HepG2 (cell line): Measurements from ENCODE around the gene ABCD1. TPM values are rescaled to one million over a fixed set of nuclear protein-coding genes. Genes with fewer than 3 reads are reported as not detected.

Source experiments
- ATAC-seq: fragments of 200-7000 bp; cut with Tn5 transposase; 3 replicates; pipeline ENCODE4 v1.9.1; 2020; ENCODE audit warnings: mild to moderate bottlenecking, moderate library complexity
- BruUV-seq: library from RNA; stranded (reverse); fragments of 400-500 nt; replicated peaks from 2 replicates; lab custom pipeline; 2021; lab: Mats Ljungman, UMichigan
- CTCF ChIA-PET: fragments of 300-600 bp; formaldehyde crosslinking; extraction: SDS; loops from one replicate; lab custom pipeline; 2021; ENCODE audit warnings: low total read pairs, inconsistent platforms, low intra/inter-chr PET ratio; lab: Yijun Ruan, JAX
- POLR2A ChIA-PET: fragments of 350-600 bp; sonication (Branson Sonifier 250); formaldehyde crosslinking; loops from one replicate; lab custom pipeline; 2020; ENCODE audit warnings: antibody characterized with exemption, inconsistent platforms; lab: Yijun Ruan, JAX
- DNase-seq: peaks from one replicate; pipeline ENCODE4 v3.0.0-alpha.2; 2015; ENCODE audit warnings: low spot score
- FAIRE-seq: peaks from 3 replicates; lab custom pipeline; 2011; peaks lifted over from hg19 to GRCh38; lab: Jason Lieb, UNC
- H2AFZ ChIP-seq: one replicate; pipeline ENCODE4 v1.6.1; 2011; ENCODE audit warnings: low read length, inconsistent platforms
- H3K27ac ChIP-seq: fragments of 300-600 bp; 3 replicates; pipeline ENCODE4 v1.8.0; 2011; ENCODE audit warnings: mixed run types, mild to moderate bottlenecking, mixed read lengths, low read length, inconsistent platforms; ENCODE audit not compliant: insufficient read depth; ENCODE audit errors: extremely low read length
- H3K27me3 ChIP-seq, 2 experiments: fragments of 200-600 bp in 1 of 2; 2 replicates in 1 of 2; 3 replicates in 1 of 2; pipeline versions ENCODE4 v1.6.0 to v1.8.0; 2011; ENCODE audit warnings: low read length in 2 of 2, mild to moderate bottlenecking in 2 of 2, moderate library complexity in 2 of 2, inconsistent platforms in 1 of 2; ENCODE audit not compliant: insufficient read depth in 2 of 2, control insufficient read depth in 1 of 2
- H3K36me3 ChIP-seq, 2 experiments: fragments of 200-600 bp in 1 of 2; replicated peaks in 1 of 2; 2 replicates in 1 of 2; 3 replicates in 1 of 2; pipeline versions ENCODE4 v1.5.1 to v1.8.0; 2011; ENCODE audit warnings: low read length in 2 of 2, inconsistent platforms in 1 of 2; ENCODE audit not compliant: insufficient read depth in 2 of 2, control insufficient read depth in 1 of 2
- H3K4me1 ChIP-seq: 2 replicates; pipeline ENCODE4 v1.5.1; 2012; ENCODE audit warnings: low read length, inconsistent platforms; ENCODE audit not compliant: insufficient read depth
- H3K4me2 ChIP-seq: 2 replicates; pipeline ENCODE4 v1.6.0; 2011; ENCODE audit warnings: low read depth, low read length, inconsistent platforms
- H3K4me3 ChIP-seq, 3 experiments: fragments of 200-600 bp in 1 of 3; sonication (generic), shearing (Covaris generic) in 1 of 3; replicated peaks in 1 of 3; 2 replicates each; pipeline ENCODE4 v1.5.1; 2011 to 2016; ENCODE audit warnings: low read length in 3 of 3, inconsistent platforms in 2 of 3, low read depth in 2 of 3, mild to moderate bottlenecking in 2 of 3, control low read depth in 1 of 3, mixed read lengths in 1 of 3; ENCODE audit not compliant: insufficient read depth in 1 of 3
- H3K79me2 ChIP-seq: one replicate; pipeline ENCODE4 v1.6.1; 2011; ENCODE audit warnings: low read length, inconsistent platforms; ENCODE audit not compliant: insufficient read depth
- H3K9ac ChIP-seq: 2 replicates; pipeline ENCODE4 v1.6.0; 2011; ENCODE audit warnings: mild to moderate bottlenecking, low read depth, low read length, inconsistent platforms; ENCODE audit not compliant: insufficient read depth
- H3K9me3 ChIP-seq: 2 replicates; pipeline ENCODE4 v1.5.1; 2012; ENCODE audit warnings: mild to moderate bottlenecking, low read length
- H4K20me1 ChIP-seq: 2 replicates; pipeline ENCODE4 v1.6.0; 2011; ENCODE audit warnings: inconsistent platforms, mild to moderate bottlenecking, low read length, moderate library complexity; ENCODE audit not compliant: insufficient read depth
- BRCA1 ChIP-seq: sonication (generic); formaldehyde crosslinking; IDR thresholded peaks from 2 replicates; pipeline ENCODE4 v1.4.0; 2020; ENCODE audit warnings: missing genetic modification reagents
- MAFG ChIP-seq: sonication (generic); formaldehyde crosslinking; IDR thresholded peaks from 2 replicates; pipeline ENCODE4 v1.5.1; 2020; ENCODE audit warnings: mild to moderate bottlenecking, missing genetic modification reagents
- MXI1 ChIP-seq: IDR thresholded peaks from 3 replicates; pipeline ENCODE4 v1.6.1; 2012; ENCODE audit warnings: low read depth, low read length, inconsistent platforms, borderline replicate concordance
- SALL2 ChIP-seq: sonication (generic); formaldehyde crosslinking; IDR thresholded peaks from 2 replicates; pipeline ENCODE4 v1.8.1; 2023; ENCODE audit warnings: mild to moderate bottlenecking, missing genetic modification reagents, inconsistent platforms
- SUZ12 ChIP-seq: fragments of 150-350 bp; IDR thresholded peaks from 2 replicates; pipeline ENCODE4 v1.6.1; 2014; ENCODE audit warnings: low read depth, low read length
- THAP8 ChIP-seq: sonication (generic); formaldehyde crosslinking; IDR thresholded peaks from 2 replicates; pipeline ENCODE4 v1.5.1; 2020; ENCODE audit warnings: missing genetic modification reagents, mild to moderate bottlenecking, borderline replicate concordance
- ZMAT3 ChIP-seq: sonication (generic); formaldehyde crosslinking; conservative IDR thresholded peaks from 2 replicates; pipeline ENCODE4 v1.7.0; 2021; ENCODE audit warnings: missing genetic modification reagents
- ZNF407 ChIP-seq: sonication (generic); formaldehyde crosslinking; IDR thresholded peaks from one replicate; pipeline ENCODE4 v1.5.1; 2020; ENCODE audit warnings: mild to moderate bottlenecking, missing genetic modification reagents; ENCODE audit errors: not compliant biosample characterization
- ZNF432 ChIP-seq: sonication (generic); formaldehyde crosslinking; IDR thresholded peaks from 2 replicates; pipeline ENCODE4 v1.5.0; 2020; ENCODE audit warnings: missing genetic modification reagents, mild to moderate bottlenecking, borderline replicate concordance
- ZNF614 ChIP-seq: IDR thresholded peaks from 2 replicates; pipeline ENCODE4 v1.6.1; 2018; ENCODE audit warnings: missing biosample characterization, missing genetic modification reagents, inconsistent platforms, borderline replicate concordance
- WGBS: methylation state at CpG from one replicate; pipeline ENCODE4 v1.1.6; 2017; ENCODE audit warnings: low lambda C conversion rate; 5-methylcytosine and 5-hydroxymethylcytosine counted together
- in situ Hi-C: cut with HindIII; loops from 2 replicates; pipeline ENCODE4 v1.10.0; 2017; ENCODE audit warnings: low pct_unique_long_range_greater_than_20kb; ENCODE audit not compliant: extremely low pct_ligation_motif_present
- intact Hi-C: fragments of 100-400 bp; cut with micrococcal nuclease; formaldehyde crosslinking; loops from one replicate; pipeline ENCODE4 v1.10.0; 2022; ENCODE audit not compliant: unreplicated experiment
- polyA plus RNA-seq, 8 experiments: library from polyadenylated mRNA; depleted of rRNA in 3 of 8; stranded (reverse) in 7 of 8; unstranded in 1 of 8; fragments of >200 nt; fragmentation: Illumina TruSeq in 4 of 8; extraction: Trizol in 4 of 8; gene quantifications; 2 replicates each; pipeline versions ENCODE4 v1.2.1 to v1.2.3, GENCODE V29; 2011 to 2016; ENCODE audit warnings: low read depth in 4 of 8, missing spikeins in 1 of 8, mixed read lengths in 1 of 8; ENCODE audit not compliant: insufficient read depth in 1 of 8
- total RNA-seq, 5 experiments: library from RNA; depleted of rRNA; stranded (reverse); fragments of >200 nt; fragmentation: Illumina TruSeq; extraction: Trizol; gene quantifications; 2 replicates each; pipeline ENCODE4 v1.2.3, GENCODE V29; 2016; ENCODE audit warnings: low read depth in 1 of 5
- TF ChIP-seq, protein P1 (sequence below): sonication (generic); formaldehyde crosslinking; IDR thresholded peaks from 2 replicates; pipeline ENCODE4 v1.9.0; 2021; ENCODE audit warnings: missing genetic modification reagents, mild to moderate bottlenecking, borderline replicate concordance

The ABCD1 gene
- total and polyA plus RNA-seq, 2 of the 13 experiments (the other 11 are each of a cell fraction or from before 2014, with no cell fraction given), result 11.4 to 15.9 TPM

DNA sequence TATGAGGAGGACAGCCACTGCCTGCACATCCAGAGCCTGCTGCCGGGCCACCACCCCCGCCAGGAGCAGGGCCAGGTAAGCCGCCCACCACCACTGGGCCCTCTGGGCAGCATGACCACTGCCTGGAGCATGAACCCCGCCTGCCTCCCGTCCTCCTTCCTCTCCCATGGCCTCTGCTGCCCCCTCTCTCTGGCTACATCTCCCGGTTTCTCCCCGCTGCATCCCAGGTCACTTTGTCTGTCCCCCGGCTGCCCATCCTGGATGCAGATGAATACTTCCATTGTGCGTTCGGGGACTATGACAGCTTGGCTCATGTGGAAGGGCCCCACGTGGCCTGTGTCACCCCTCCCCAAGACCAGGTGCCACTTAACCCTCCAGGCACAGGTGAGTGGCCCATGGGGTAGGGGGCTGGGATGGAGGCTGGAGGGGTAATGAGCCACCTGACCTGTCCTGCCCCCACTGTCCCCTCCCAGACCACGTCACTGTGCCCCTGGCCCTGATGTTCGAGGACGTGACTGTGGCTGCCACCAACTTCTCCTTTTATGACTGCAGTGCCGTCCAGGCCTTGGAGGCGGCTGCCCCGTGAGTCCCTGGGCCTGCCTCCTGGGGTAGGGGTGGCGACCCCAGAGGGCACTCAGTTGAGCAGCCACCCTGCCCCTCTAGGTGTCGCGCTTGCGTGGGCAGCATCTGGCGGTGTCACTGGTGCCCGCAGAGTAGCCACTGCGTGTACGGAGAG, 45.4 kb downstream of the ABCD1 start:
- Histone ChIP-seq H4K20me1 (no peaks in the 10 kb centered on the region), H3K27me3 (no peaks in the 10 kb centered on the region), H2AFZ (no peak overlapping the region), H3K4me2 (no peak overlapping the region), H3K9ac (no peak overlapping the region), H3K36me3 (no peaks in the 10 kb centered on the region), H3K4me1 (peaks cover 16% of the 10 kb centered on the region; the same call in 1 of the 2 replicates), H3K4me3 (no peak overlapping the region), H3K9me3 (no peaks in the 10 kb centered on the region), H3K27ac (no peak overlapping the region), H3K79me2 (no peaks in the 10 kb centered on the region)
- ATAC-seq (no peak), FAIRE-seq (no peak), DNase-seq (no peak)
- CTCF ChIA-PET, result no interaction called here
- in situ Hi-C loops, result no loop called here
- intact Hi-C loops, result loop anchor here (10.0 kb wide), 1 partner anchor 175 kb away; the partner anchor contains the start of gene RENBP
- WGBS, result 92% methylated on average over 8 of the region's 25 CpGs
- POLR2A ChIA-PET, result no interaction called here
- no TSS peak for BruUV-seq
- TF ChIP-seq ZNF407 (CRISPR knock-in tag), result no peak
- TF ChIP-seq SALL2 (CRISPR knock-in tag), result no peak
- no peak for TF ChIP-seq BRCA1 (CRISPR knock-in tag)
- TF ChIP-seq, protein P1, sequence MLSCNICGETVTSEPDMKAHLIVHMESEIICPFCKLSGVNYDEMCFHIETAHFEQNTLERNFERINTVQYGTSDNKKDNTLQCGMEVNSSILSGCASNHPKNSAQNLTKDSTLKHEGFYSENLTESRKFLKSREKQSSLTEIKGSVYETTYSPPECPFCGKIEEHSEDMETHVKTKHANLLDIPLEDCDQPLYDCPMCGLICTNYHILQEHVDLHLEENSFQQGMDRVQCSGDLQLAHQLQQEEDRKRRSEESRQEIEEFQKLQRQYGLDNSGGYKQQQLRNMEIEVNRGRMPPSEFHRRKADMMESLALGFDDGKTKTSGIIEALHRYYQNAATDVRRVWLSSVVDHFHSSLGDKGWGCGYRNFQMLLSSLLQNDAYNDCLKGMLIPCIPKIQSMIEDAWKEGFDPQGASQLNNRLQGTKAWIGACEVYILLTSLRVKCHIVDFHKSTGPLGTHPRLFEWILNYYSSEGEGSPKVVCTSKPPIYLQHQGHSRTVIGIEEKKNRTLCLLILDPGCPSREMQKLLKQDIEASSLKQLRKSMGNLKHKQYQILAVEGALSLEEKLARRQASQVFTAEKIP (CRISPR knock-in tag), result no peak
- no peak for TF ChIP-seq MAFG (CRISPR knock-in tag)
- no peak for TF ChIP-seq SUZ12
- no peak for TF ChIP-seq THAP8
- TF ChIP-seq ZMAT3, result no peak
- no peak for TF ChIP-seq ZNF614 (CRISPR knock-in tag)
- no peak for TF ChIP-seq MXI1
- no peak for TF ChIP-seq ZNF432 (CRISPR knock-in tag)
